Liver (tissue), 9 donors: Measurements from ENCODE around the gene SPIRE2. TPM values are rescaled to one million over a fixed set of nuclear protein-coding genes. Genes with fewer than 3 reads are reported as not detected.

Experiments used
- DNase-seq: peaks from one replicate; pipeline ENCODE4 v3.0.0-alpha.2; 2017; ENCODE audit warnings: low spot score
- H3K27ac ChIP-seq, 2 donors: one replicate each; pipeline ENCODE4 v1.7.0; 2013; ENCODE audit warnings: inconsistent platforms in 2 of 2, low read length in 2 of 2, control low read depth in 1 of 2, low read depth in 1 of 2, mild to moderate bottlenecking in 1 of 2
- H3K27me3 ChIP-seq, 4 donors: one replicate each; pipeline versions ENCODE4 v1.6.1 to v1.7.0; 2013; ENCODE audit warnings: low read length in 3 of 4, inconsistent platforms in 1 of 4, mild to moderate bottlenecking in 1 of 4, moderate library complexity in 1 of 4; ENCODE audit not compliant: control insufficient read depth in 4 of 4, insufficient read depth in 4 of 4
- H3K36me3 ChIP-seq, 4 donors: one replicate each; pipeline versions ENCODE4 v1.6.1 to v1.7.0; 2013; ENCODE audit warnings: low read length in 3 of 4, mild to moderate bottlenecking in 3 of 4, low read depth in 1 of 4, moderate library complexity in 1 of 4; ENCODE audit not compliant: control insufficient read depth in 4 of 4, insufficient read depth in 3 of 4
- H3K4me1 ChIP-seq, 4 donors: one replicate each; pipeline versions ENCODE4 v1.6.1 to v1.7.0; 2013; ENCODE audit warnings: low read length in 3 of 4, mild to moderate bottlenecking in 3 of 4, moderate library complexity in 1 of 4; ENCODE audit not compliant: control insufficient read depth in 4 of 4, insufficient read depth in 4 of 4
- H3K4me3 ChIP-seq, 3 donors: one replicate each; pipeline versions ENCODE4 v1.6.1 to v1.7.0; 2013; ENCODE audit warnings: low read length in 3 of 3, control low read depth in 1 of 3, low read depth in 1 of 3, mild to moderate bottlenecking in 1 of 3
- H3K9ac ChIP-seq, 2 donors: one replicate each; pipeline ENCODE4 v1.7.0; 2013; ENCODE audit warnings: low read length in 2 of 2, mild to moderate bottlenecking in 2 of 2, moderate library complexity in 2 of 2, control low read depth in 1 of 2, low read depth in 1 of 2
- H3K9me3 ChIP-seq, 4 donors: one replicate each; pipeline versions ENCODE4 v1.6.1 to v1.7.0; 2013; ENCODE audit warnings: low read length in 3 of 4; ENCODE audit not compliant: control insufficient read depth in 4 of 4
- ATF3 ChIP-seq: IDR thresholded peaks from 2 replicates; pipeline ENCODE4 v1.6.1; 2016; ENCODE audit warnings: antibody characterized with exemption
- EGR1 ChIP-seq, 2 donors: IDR thresholded peaks; 2 replicates each; pipeline ENCODE4 v1.6.1; 2016 to 2018; ENCODE audit warnings: antibody characterized with exemption in 2 of 2, low read depth in 2 of 2
- FOXA1 ChIP-seq: IDR thresholded peaks from 2 replicates; pipeline ENCODE4 v1.6.1; 2016; ENCODE audit warnings: antibody characterized with exemption
- FOXA2 ChIP-seq: IDR thresholded peaks from 2 replicates; pipeline ENCODE4 v1.6.1; 2016; ENCODE audit warnings: antibody characterized with exemption
- GABPA ChIP-seq, 2 donors: IDR thresholded peaks in 1 of 2; conservative IDR thresholded peaks in 1 of 2; 2 replicates each; pipeline ENCODE4 v1.6.1; 2016; ENCODE audit warnings: antibody characterized with exemption in 2 of 2, mild to moderate bottlenecking in 1 of 2, moderate library complexity in 1 of 2
- HNF4A ChIP-seq, 2 donors: conservative IDR thresholded peaks; 2 replicates each; pipeline ENCODE4 v1.6.1; 2016; ENCODE audit warnings: antibody characterized with exemption in 2 of 2, mild to moderate bottlenecking in 2 of 2
- HNF4G ChIP-seq: IDR thresholded peaks from 2 replicates; pipeline ENCODE4 v1.6.1; 2016; ENCODE audit warnings: antibody characterized with exemption
- JUND ChIP-seq, 2 donors: IDR thresholded peaks; 2 replicates each; pipeline ENCODE4 v1.6.1; 2016; ENCODE audit warnings: antibody characterized with exemption in 2 of 2
- MAX ChIP-seq: IDR thresholded peaks from 2 replicates; pipeline ENCODE4 v1.6.1; 2016; ENCODE audit warnings: antibody characterized with exemption
- NR2F2 ChIP-seq: IDR thresholded peaks from 2 replicates; pipeline ENCODE4 v1.6.1; 2016; ENCODE audit warnings: antibody characterized with exemption
- RAD21 ChIP-seq, 2 donors: IDR thresholded peaks; 2 replicates each; pipeline ENCODE4 v1.6.1; 2016; ENCODE audit warnings: antibody characterized with exemption in 2 of 2, mild to moderate bottlenecking in 2 of 2
- REST ChIP-seq: IDR thresholded peaks from 2 replicates; pipeline ENCODE4 v1.6.1; 2016; ENCODE audit warnings: antibody characterized with exemption, mild to moderate bottlenecking
- RXRA ChIP-seq, 2 donors: IDR thresholded peaks; 2 replicates each; pipeline ENCODE4 v1.6.1; 2017 to 2018; ENCODE audit warnings: antibody characterized with exemption in 2 of 2, mild to moderate bottlenecking in 1 of 2
- SP1 ChIP-seq: IDR thresholded peaks from 2 replicates; pipeline ENCODE4 v1.6.1; 2018; ENCODE audit warnings: antibody characterized with exemption, mild to moderate bottlenecking
- TAF1 ChIP-seq: conservative IDR thresholded peaks from 2 replicates; pipeline ENCODE4 v1.6.1; 2016; ENCODE audit warnings: antibody characterized with exemption, mild to moderate bottlenecking
- YY1 ChIP-seq: IDR thresholded peaks from 2 replicates; pipeline ENCODE4 v1.6.1; 2016; ENCODE audit warnings: antibody characterized with exemption, mild to moderate bottlenecking
- WGBS: extraction: QIAGEN DNeasy Blood & Tissue Kit; methylation state at CpG from one replicate; pipeline ENCODE4 v1.1.7; 2013; 5-methylcytosine and 5-hydroxymethylcytosine counted together
- polyA plus RNA-seq, 2 donors: library from polyadenylated mRNA; stranded (reverse) in 1 of 2; unstranded in 1 of 2; fragments of 200-250 nt in 1 of 2; fragments of >200 nt in 1 of 2; fragmentation: Nextera tagmentation in 1 of 2; extraction: Ambion mirVana in 1 of 2; gene quantifications; one replicate each; pipeline versions ENCODE4 v1.2.1 to v1.2.3, GENCODE V29; 2013 to 2015
- total RNA-seq, 2 donors: library from RNA; depleted of rRNA; stranded (reverse); fragments of >200 nt; gene quantifications; one replicate each; pipeline ENCODE4 v1.2.3, GENCODE V29; 2014
- TF ChIP-seq, protein P1 (sequence below): IDR thresholded peaks from 2 replicates; pipeline ENCODE4 v1.6.1; 2016; ENCODE audit warnings: antibody characterized with exemption
- TF ChIP-seq, protein P2 (sequence below): fragments of 150-350 bp; IDR thresholded peaks from 2 replicates; pipeline ENCODE4 v1.5.1; 2017; ENCODE audit warnings: improper control_type of control experiment, low read depth, low read length; ENCODE audit not compliant: missing input control
- donor health status: healthy.
- donor health status: healthy.
- donor health status: healthy.
- donor health status: healthy.
- donor health status: healthy.

SPIRE2 gene
- total and polyA plus RNA-seq, 4 donors, result 1.7 to 7.2 (median 2.9) TPM

DNA sequence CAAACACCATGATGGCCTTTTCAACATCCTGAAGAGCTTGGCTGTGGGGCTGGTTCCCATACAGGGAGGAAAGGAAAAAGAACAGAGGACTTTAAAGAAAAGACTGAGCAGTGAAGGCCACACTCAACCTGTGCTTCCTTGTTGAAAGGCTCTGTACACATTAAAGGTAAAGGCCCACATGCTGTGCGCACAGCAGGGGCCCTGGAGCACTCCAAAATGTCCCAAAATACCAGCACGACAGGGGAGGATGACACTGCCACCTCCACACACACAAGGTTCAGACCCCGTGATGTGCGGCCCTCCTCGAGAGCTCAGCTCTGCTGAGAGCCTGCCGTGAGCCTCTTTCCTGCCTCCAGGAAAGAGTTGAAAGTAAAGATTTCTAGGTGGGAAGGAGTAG, 48.4 kb upstream of the SPIRE2 start:
- Histone ChIP-seq H3K27ac (no peak overlapping the region), H3K4me3 (no peak overlapping the region), H3K4me1 (peaks cover 0 to 3% (median 0%) of the 10 kb centered on the region in 4 donors), H3K9me3 (no peaks in the 10 kb centered on the region), H3K36me3 (no peaks in the 10 kb centered on the region), H3K9ac (no peak overlapping the region), H3K27me3 (no peaks in the 10 kb centered on the region)
- no peak for TF ChIP-seq JUND (IDR thresholded peaks at IDR 0.05)
- TF ChIP-seq TAF1, result no peak
- TF ChIP-seq, protein P1, sequence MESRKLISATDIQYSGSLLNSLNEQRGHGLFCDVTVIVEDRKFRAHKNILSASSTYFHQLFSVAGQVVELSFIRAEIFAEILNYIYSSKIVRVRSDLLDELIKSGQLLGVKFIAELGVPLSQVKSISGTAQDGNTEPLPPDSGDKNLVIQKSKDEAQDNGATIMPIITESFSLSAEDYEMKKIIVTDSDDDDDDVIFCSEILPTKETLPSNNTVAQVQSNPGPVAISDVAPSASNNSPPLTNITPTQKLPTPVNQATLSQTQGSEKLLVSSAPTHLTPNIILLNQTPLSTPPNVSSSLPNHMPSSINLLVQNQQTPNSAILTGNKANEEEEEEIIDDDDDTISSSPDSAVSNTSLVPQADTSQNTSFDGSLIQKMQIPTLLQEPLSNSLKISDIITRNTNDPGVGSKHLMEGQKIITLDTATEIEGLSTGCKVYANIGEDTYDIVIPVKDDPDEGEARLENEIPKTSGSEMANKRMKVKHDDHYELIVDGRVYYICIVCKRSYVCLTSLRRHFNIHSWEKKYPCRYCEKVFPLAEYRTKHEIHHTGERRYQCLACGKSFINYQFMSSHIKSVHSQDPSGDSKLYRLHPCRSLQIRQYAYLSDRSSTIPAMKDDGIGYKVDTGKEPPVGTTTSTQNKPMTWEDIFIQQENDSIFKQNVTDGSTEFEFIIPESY, result no peak
- no peak for TF ChIP-seq SP1
- no peak for TF ChIP-seq RAD21 (IDR thresholded peaks at IDR 0.05)
- no peak for TF ChIP-seq NR2F2
- TF ChIP-seq HNF4A (conservative IDR thresholded peaks at IDR 0.05), result no peak
- TF ChIP-seq, protein P2, sequence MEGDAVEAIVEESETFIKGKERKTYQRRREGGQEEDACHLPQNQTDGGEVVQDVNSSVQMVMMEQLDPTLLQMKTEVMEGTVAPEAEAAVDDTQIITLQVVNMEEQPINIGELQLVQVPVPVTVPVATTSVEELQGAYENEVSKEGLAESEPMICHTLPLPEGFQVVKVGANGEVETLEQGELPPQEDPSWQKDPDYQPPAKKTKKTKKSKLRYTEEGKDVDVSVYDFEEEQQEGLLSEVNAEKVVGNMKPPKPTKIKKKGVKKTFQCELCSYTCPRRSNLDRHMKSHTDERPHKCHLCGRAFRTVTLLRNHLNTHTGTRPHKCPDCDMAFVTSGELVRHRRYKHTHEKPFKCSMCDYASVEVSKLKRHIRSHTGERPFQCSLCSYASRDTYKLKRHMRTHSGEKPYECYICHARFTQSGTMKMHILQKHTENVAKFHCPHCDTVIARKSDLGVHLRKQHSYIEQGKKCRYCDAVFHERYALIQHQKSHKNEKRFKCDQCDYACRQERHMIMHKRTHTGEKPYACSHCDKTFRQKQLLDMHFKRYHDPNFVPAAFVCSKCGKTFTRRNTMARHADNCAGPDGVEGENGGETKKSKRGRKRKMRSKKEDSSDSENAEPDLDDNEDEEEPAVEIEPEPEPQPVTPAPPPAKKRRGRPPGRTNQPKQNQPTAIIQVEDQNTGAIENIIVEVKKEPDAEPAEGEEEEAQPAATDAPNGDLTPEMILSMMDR, result no peak
- TF ChIP-seq YY1, result no peak
- no peak for TF ChIP-seq REST
- no peak for TF ChIP-seq GABPA (IDR thresholded peaks at IDR 0.05 in 1 of 2, conservative IDR thresholded peaks at IDR 0.05 in 1 of 2)
- no peak for TF ChIP-seq HNF4G
- TF ChIP-seq FOXA2, result no peak
- TF ChIP-seq RXRA (IDR thresholded peaks at IDR 0.05), result no peak
- no peak for TF ChIP-seq MAX
- DNase-seq, result no peak
- WGBS, result 98% methylated on average over 6 of the region's 6 CpGs

GRCh38 chr16:89782489-89782888, 45.8 kb upstream of the SPIRE2 start:
- H3K36me3 ChIP-seq, result no peaks in the 10 kb centered on the region
- TF ChIP-seq SP1 (no peak), EGR1 (IDR thresholded peaks at IDR 0.05; ENCODE audit: low read depth in 2 of 2) (no peak), FOXA1 (no peak), RXRA (IDR thresholded peaks at IDR 0.05) (no peak), JUND (IDR thresholded peaks at IDR 0.05) (no peak), MAX (no peak), ATF3 (no peak), HNF4G (no peak), GABPA (IDR thresholded peaks at IDR 0.05 in 1 of 2, conservative IDR thresholded peaks at IDR 0.05 in 1 of 2) (no peak), FOXA2 (no peak), YY1 (no peak), HNF4A (conservative IDR thresholded peaks at IDR 0.05) (no peak), NR2F2 (no peak), RAD21 (IDR thresholded peaks at IDR 0.05) (no peak), TAF1 (no peak)
- TF ChIP-seq, protein P2, result no peak

More at GRCh38 chr16:89782489-89782888, 45.8 kb upstream of the SPIRE2 start:
- WGBS, result 95% methylated on average over 6 of the region's 6 CpGs
- Histone ChIP-seq H3K27me3 (no peaks in the 10 kb centered on the region), H3K9me3 (no peaks in the 10 kb centered on the region), H3K27ac (no peak overlapping the region), H3K9ac (no peak overlapping the region), H3K4me1 (peaks cover 0 to 4% (median 0%) of the 10 kb centered on the region in 4 donors), H3K4me3 (no peak overlapping the region)
- no peak for DNase-seq
